ENCODE results near the gene RNF19B. TPM values are rescaled to one million over a fixed set of nuclear protein-coding genes. Genes with fewer than 3 reads are reported as not detected.

Gene RNF19B
- total and polyA plus RNA-seq, 2 of the 8 experiments (the other 6 are each of a cell fraction or from before 2014, with no cell fraction given), result 9.2 to 11.2 TPM

GRCh38 chr1:32984455-32985171, 20.0 kb upstream of the RNF19B start (continued):
- TF ChIP-seq CEBPB (IDR thresholded peaks at IDR 0.05; ENCODE audit: low read depth, low read length) (no peak), SP1 (IDR thresholded peaks at IDR 0.05; ENCODE audit: low read depth, low read length) (0 out of 2 replicates have a peak, but pooled peaks have one; percentile 32)
